ENCODE measurements around the gene JUNB. TPM values are rescaled to one million over a fixed set of nuclear protein-coding genes. Genes with fewer than 3 reads are reported as not detected.

Gene JUNB
- total RNA-seq, 2 donors from 2014 or later: 193 to 418 TPM

DNA sequence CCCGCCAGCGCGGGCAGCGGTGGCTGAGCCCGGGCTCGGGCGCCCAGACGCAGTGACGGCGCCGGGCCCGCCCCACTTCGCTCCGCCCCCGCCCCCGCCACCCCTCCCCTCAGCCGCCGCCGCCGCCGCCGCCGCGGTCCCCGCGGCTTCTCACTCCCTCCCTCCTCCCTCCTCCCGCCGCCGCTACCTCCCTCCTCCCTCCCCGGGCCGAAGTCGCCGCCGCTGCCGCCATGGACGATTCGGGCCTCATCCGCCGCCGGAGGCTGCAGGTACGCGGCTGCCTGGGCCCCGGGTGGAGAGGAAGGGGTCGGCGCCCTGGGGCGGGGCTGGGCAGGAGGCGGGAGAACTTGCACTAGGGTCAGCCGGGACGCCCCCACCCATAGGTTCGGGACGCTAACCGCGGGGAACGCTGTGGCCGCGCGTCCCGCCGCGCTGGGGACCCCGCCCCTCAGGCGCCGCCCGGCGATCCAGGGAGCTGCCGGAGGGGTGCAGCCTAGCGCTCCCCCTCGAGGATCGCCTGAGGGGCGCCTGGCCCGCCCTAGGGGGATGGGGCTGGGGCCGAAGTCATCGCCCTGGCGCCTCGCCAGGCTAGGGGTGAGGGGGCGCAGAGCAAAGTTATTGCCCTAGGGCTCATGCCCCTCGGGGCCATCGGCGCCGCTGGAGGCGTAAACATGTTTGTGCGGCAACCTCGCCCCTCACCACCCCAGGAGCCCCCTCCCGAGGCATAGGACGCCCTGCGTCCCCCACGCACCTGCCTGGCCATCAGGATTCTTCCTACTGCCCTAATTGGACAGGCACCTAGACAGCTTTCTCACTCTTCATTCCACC lies 42.7 kb downstream of the JUNB start:
- DNase-seq (ENCODE audit: low spot score): no peak
- intact Hi-C loops (cut with DNase I): no loop called here

DNA sequence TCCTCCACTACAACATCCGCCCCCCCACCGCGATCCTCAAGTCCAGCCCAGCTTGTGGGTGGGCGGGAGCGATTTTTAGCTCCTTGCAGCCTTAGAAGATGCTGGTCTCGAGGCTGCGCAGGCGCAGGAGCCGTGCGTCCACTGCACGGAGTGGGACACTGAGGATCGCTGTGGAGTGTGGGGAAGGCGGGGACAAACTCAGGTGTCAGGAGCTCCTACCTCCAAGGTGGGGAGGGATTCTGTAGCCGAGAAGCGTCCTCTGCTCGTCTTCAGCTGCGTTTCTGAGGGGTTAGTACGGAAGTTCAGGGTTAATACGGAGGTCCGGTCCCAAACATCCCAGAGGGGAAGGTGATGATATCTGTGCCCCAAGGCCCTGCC lies 43.3 kb downstream of the JUNB start, which contains the start of gene RTBDN:
TSS of gene RTBDN (minus strand) at position 14 of the 378 bp plus-strand sequence. CDS start 4,600 bp downstream, outside the sequence.
- intact Hi-C loops (cut with DNase I): no loop called here
- no peak for DNase-seq (ENCODE audit: low spot score)

DNA sequence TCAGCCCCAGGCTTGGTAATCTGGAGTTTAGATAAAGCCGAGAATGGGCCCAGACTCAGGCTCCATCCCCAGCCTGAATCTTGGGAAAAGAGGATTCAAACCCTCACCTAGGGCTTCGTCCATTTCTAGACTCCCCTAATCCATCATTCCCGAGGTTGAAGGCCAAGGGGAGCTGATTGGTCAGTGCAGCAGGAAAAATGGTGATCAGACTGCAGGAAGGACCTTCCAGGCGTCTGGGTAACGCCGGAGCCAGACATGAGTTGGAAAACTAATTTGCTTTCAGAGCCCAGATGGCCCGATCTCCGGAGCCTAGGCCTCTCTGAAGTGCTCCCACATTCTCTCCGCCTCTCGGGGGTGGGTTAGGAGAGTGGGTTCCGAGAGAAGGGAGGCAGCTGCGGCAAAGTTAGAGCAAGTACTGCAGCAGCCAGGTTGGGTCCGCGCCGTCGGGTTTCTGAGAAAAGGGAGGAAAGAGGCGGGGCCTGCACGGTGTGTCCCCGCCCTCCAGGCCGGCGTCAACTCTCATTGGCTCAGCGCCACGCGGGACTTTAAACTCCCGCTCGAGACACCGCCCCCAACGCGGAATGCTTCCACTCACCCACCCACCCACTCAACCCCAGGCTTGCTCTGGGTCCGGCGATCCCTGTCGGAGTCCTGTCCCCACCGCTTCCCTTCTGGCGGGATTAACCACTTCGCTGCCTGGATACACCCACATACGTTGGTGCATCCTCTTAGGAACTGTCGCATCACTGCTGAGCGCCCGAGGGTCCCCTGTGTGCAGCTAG lies 43.9 kb downstream of the JUNB start:
- DNase-seq (ENCODE audit: low spot score): no peak
- intact Hi-C loops (cut with DNase I): no loop called here

DNA sequence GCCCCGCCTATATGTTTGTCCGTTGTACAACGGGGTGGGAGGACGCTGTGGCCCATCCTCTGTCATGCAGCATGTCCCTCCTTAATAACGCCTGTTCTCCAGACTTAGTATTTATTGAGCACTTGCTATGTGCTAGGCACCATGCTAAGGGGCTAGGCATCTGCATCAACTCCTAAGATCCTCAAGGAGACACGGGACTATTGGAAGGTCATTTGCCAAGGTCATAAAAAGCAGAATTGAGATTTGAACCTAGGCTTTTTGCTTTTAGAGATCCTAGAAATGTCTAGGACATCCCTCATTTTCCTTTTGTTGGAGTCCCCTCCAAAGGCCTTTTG lies 45.2 kb downstream of the JUNB start:
- no peak for DNase-seq (ENCODE audit: low spot score)
- intact Hi-C loops (cut with DNase I): no loop called here

DNA sequence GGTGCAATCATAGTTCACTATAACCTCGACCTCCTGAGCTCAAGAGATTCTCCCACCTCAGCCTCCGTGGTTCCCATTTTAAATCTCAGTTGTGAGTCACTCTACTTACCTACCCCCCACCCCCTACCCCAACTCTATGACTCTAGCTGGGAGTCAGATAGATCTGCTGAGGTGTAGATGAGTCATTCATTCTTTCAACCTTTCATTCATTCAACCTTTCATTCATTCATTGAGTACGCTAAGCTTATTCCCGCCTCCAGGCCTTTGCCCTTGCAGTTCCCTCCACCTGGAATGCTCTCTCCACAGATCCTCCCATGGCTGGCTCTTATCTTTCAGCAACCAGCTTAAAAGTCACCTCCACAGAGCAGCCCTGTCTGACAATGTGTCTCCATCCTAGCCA lies 45.9 kb downstream of the JUNB start:
- DNase-seq (ENCODE audit: low spot score): no peak
- intact Hi-C loops (cut with DNase I): no loop called here

DNA sequence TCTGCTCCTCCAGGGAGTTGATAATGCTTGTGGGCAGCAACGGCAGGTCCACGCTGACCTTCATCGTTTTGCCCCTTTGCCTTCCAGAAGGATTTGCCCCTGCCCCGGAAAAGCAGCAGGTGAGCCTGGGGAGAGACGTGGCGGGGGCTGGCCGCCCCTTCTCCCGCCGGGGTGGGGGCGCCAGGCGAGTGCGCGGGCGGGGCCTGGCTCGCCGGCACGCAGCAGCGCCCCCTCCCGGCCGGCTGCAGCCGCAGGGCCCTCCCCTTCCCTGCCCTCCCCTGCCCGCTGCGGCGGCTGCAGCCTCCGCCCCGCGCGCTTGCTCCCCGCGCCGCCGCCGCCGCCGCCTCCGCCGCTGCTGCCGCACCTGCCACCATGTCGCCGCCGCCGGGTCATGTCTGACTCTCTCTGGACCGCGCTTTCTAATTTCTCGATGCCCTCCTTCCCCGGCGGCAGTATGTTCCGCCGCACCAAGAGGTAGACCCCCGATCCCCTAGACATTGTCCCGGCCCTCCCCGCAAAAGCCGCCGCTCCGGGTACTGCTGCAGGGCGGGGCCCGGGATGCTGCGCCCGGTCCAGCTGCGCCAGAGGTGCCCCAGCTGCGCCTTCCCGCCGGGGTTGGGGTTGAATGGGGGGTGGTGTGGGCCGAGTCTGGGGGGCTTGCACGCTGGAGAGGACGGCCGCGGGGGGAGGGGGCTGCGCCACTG lies 47.0 kb downstream of the JUNB start, which contains the start of gene MAST1:
TSS of gene MAST1 (plus strand) at position 334 of the 704 bp plus-strand sequence. CDS start at position 392, 58 bp downstream.
- DNase-seq (ENCODE audit: low spot score): no peak
- intact Hi-C loops (cut with DNase I): no loop called here

DNA sequence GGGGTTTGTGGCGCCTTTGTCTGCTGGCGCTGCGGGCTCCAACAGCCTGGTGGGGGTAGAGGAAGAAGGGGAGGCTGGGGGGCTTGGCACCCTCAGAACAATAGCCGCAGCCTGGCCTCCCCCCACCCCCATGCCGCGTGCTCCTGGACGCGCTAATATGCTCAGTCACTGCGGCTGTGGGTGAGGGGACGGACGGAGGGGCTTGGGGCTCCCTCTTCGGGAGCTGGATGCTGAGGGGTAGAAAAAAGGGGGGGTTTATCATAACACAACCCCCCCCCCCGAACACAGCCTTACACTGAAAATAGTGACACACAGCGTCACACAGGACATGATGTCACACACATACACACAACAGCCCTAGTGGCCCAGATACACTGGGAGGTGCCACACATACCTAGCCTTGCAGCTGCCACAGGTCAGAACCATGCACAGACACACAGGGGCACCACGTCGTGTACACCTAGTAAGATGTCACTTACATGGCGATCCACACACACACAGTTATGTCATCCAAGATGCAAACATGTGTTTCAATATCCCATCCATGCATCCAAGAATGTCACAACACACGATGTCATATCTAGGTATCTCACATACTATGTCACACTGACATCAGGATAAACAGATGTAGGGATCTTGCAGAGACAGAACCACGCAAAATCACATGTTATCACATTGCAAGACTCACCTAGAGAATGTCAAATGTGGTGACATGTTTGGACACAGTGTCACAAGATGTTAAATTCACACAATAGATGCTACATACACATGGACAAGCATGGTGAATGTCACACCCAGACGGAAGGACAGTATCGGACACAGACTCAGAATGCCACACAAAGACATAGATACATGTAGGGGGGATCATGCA lies 47.8 kb downstream of the JUNB start:
- DNase-seq (ENCODE audit: low spot score): no peak
- intact Hi-C loops (cut with DNase I): no loop called here

DNA sequence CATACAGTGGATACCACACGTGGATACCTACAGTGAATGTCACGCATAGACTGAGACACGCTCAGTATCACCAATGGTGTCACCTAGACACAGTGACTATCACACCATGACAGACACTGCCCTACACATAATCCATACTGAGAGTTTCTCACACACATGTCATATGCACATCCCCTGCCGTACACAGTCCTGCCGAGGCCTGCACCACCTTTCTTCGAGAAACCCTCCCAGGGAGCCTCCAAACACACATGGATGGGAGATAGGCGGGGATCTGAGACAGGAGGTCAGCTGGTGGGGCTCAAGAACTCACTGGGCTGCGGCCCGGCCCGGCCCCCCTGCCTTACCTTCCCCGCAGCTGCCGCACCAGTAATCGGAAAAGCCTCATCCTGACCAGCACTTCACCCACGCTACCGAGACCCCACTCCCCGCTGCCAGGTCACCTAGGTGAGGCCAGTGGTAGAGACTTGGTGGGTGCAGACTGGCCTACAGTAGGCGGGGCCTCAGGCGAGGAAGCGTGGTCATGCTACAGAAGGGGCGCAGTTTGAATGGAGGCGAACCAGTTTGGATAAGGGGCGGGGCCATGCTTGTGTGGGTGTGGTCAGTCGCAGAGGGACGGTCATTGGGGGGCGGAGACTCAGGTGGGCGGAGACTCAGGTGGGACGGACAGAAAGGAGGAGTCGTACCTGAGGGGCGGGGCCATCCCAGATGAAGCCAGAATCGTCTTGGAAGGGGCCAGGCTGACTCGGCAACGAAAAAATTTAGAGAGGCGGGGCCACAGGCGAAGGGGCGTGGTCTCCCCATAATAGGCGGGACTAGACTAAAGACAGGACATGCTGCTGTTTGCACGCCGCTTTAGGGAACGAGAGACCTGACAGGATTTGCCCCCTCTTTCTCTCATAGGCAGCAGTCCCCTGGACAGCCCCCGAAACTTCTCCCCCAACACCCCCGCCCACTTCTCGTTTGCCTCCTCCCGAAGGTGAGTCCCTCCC lies 49.1 kb downstream of the JUNB start:
- intact Hi-C loops (cut with DNase I): no loop called here
- DNase-seq (ENCODE audit: low spot score): no peak

DNA sequence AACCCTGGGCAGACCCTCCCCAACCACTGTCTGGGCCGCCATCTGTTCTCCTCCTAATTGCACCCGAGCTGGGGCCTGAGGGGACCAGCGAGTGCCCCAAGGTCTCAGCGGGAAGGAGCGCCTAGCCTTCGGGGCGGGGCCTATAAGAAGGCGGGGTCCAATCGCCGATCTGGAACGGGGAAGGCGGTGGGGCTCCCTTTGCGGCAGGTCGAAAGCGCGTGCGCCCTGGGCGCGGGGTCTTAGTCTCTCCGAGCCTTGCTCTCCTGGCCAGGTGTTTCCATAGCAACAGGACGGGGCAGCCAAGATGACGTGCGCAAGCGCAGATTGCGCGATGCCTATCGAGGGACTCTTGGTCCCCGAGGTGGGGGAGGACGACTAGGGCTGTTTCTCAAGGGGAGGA lies 49.8 kb downstream of the JUNB start:
- DNase-seq (ENCODE audit: low spot score): no peak
- intact Hi-C loops (cut with DNase I): no loop called here

DNA sequence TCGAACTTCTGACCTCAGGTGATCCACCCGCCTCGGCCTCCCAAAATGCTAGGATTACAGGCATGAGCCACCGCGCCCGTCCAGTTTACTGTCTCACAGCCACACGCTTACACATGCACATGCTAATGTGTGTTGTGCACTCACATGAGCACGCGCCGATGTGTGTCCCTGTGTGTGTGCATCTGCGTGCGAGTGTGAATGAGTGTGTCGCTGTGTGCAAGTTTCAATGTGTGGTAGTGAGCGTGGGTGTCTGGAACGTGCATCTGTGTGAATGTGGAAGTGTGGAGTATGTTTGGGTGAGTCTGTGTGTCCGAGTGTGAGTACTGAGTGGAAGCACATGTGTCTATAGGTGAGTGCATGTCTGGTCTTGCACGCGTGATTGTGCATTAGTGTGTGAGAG lies 51.2 kb downstream of the JUNB start:
- intact Hi-C loops (cut with DNase I): no loop called here
- DNase-seq (ENCODE audit: low spot score): no peak

Small RNA genes lying within 50 kb of the gene (microRNA-seq; reads per million reads assigned to microRNA genes)
- 0 to 0.32 reads per million in 2 donors for gene MIR5684 (ENCODE audit: borderline microRNAs expressed in 2 of 2)

Other genes with a start within 250 kb of the JUNB start
- 10 to 100 TPM; 11.8 to 12.6 TPM for gene ZNF564, start 240.0 kb upstream of the JUNB start, total RNA-seq
- 1 to 10 TPM; 5.4 to 6.3 TPM for gene ZNF490, start 180.7 kb upstream of the JUNB start, total RNA-seq
- 10 to 100 TPM; 26.8 to 28.5 TPM for gene ZNF791, start 180.6 kb upstream of the JUNB start, total RNA-seq
- gene MAN2B1, start 124.7 kb upstream of the JUNB start, total RNA-seq: 10 to 100 TPM; 57.2 to 95.8 TPM
- 1 to 10 TPM; 6.7 to 6.9 TPM for gene WDR83, start 124.7 kb upstream of the JUNB start, total RNA-seq
- gene DHPS, start 109.6 kb upstream of the JUNB start, total RNA-seq: 10 to 100 TPM; 47.2 to 52.6 TPM
- not detected for gene GNG14, start 103.5 kb upstream of the JUNB start, total RNA-seq
- gene FBXW9, start 94.9 kb upstream of the JUNB start, total RNA-seq: 1 to 10 TPM; 3.1 to 3.6 TPM
- gene TNPO2, start 67.6 kb upstream of the JUNB start, total RNA-seq: 10 to 100 TPM; 57.5 to 59.2 TPM
- gene TRIR, start 56.8 kb upstream of the JUNB start, total RNA-seq: 100 to 1,000 TPM; 109 to 121 TPM
- 10 to 100 TPM; 41.2 to 42.6 TPM for gene GET3, start 54.0 kb upstream of the JUNB start, total RNA-seq
- not detected for gene BEST2, start 39.7 kb upstream of the JUNB start, total RNA-seq
- gene HOOK2, start 15.9 kb upstream of the JUNB start, total RNA-seq: 10 to 100 TPM; 20.2 to 21.7 TPM
- 100 to 1,000 TPM; 126 to 130 TPM for gene PRDX2, start 10.3 kb downstream of the JUNB start, total RNA-seq
- gene THSD8, start 10.6 kb downstream of the JUNB start, total RNA-seq: 1 to 10 TPM in 1 of 2 donors, under 1 TPM in 1; 1.00 to 1.6 TPM
- gene RNASEH2A, start 15.1 kb downstream of the JUNB start, total RNA-seq: 1 to 10 TPM; 4.3 to 5.1 TPM
- not detected for gene RTBDN, start 43.1 kb downstream of the JUNB start, total RNA-seq
- gene MAST1, start 47.0 kb downstream of the JUNB start, total RNA-seq: under 1 TPM in 1 of 2 donors, not detected in 1; 0.37 TPM
- 10 to 100 TPM; 20.2 to 31.8 TPM for gene DNASE2, start 90.0 kb downstream of the JUNB start, total RNA-seq
- under 1 TPM in 1 of 2 donors, not detected in 1; 0.33 TPM for gene KLF1, start 95.7 kb downstream of the JUNB start, total RNA-seq
- gene GCDH, start 99.7 kb downstream of the JUNB start, total RNA-seq: 10 to 100 TPM in 1 of 2 donors, 1 to 10 TPM in 1; 8.5 to 14.6 TPM
- gene SYCE2, start 127.8 kb downstream of the JUNB start, total RNA-seq: not detected
- gene FARSA, start 142.2 kb downstream of the JUNB start, total RNA-seq: 10 to 100 TPM; 30.8 to 31.1 TPM
- 100 to 1,000 TPM; 629 to 855 TPM for gene CALR, start 147.1 kb downstream of the JUNB start, total RNA-seq
- 100 to 1,000 TPM in 1 of 2 donors, 10 to 100 TPM in 1; 90.9 to 124 TPM for gene RAD23A, start 154.4 kb downstream of the JUNB start, total RNA-seq
- 10 to 100 TPM; 18.1 to 20.7 TPM for gene GADD45GIP1, start 165.7 kb downstream of the JUNB start, total RNA-seq
- not detected for gene DAND5, start 178.1 kb downstream of the JUNB start, total RNA-seq
- 100 to 1,000 TPM; 242 to 327 TPM for gene NFIX, start 204.0 kb downstream of the JUNB start, total RNA-seq

Data from posterior vena cava (tissue), 2 donors.